ENCODE measurements around the gene MEF2C. TPM values are rescaled to one million over a fixed set of nuclear protein-coding genes. Genes with fewer than 3 reads are reported as not detected.

MEF2C gene
- total RNA-seq, 2 experiments from 2014 or later = 0.60 to 0.87 TPM

GRCh38 chr5:88876714-88877113, 6.3 kb downstream of the MEF2C start:
- CTCF ChIA-PET = no interaction called here
- no peak overlapping the region for H3K27ac Mint-ChIP-seq

GRCh38 chr5:88875341-88876234, 7.4 kb downstream of the MEF2C start:
- no peaks in the 10 kb centered on the region for H3K27me3 ChIP-seq (ENCODE audit: control insufficient read depth in 1 of 2, insufficient read depth in 2 of 2, low read length in 2 of 2)
- H3K4me3 ChIP-seq (ENCODE audit: low read length) = no peak overlapping the region
- H3K4me3 Mint-ChIP-seq = no peak overlapping the region
- no peak for TF ChIP-seq CTCF (IDR thresholded peaks at IDR 0.05)
- no peak for DNase-seq
- no peaks in the 10 kb centered on the region for H3K36me3 Mint-ChIP-seq (ENCODE audit: low read depth)
- H3K36me3 ChIP-seq (ENCODE audit: insufficient read depth, low read length) = no peaks in the 10 kb centered on the region
- H3K4me1 Mint-ChIP-seq (ENCODE audit: low read depth) = no peaks in the 10 kb centered on the region
- no peaks in the 10 kb centered on the region for H3K4me1 ChIP-seq (ENCODE audit: insufficient read depth, low read length)
- no peak overlapping the region for H3K27ac ChIP-seq (ENCODE audit: low read depth in 1 of 2, low read length in 2 of 2)
- no peaks in the 10 kb centered on the region for H3K9me3 Mint-ChIP-seq
- POLR2A ChIA-PET = interaction anchor here (0.6 kb wide), 1 partner anchor 10 kb away, joined by 4 read pairs; no protein-coding TSS in a partner anchor
- H3K27me3 Mint-ChIP-seq = peaks cover 25% of the 10 kb centered on the region
- no peaks in the 10 kb centered on the region for H3K9me3 ChIP-seq (ENCODE audit: control insufficient read depth in 1 of 2, insufficient read depth in 1 of 2, low read length in 2 of 2)
- intact Hi-C loops (cut with DNase I, micrococcal nuclease) = no loop called here
- no peak overlapping the region for H3K27ac Mint-ChIP-seq
- no peak for ATAC-seq (ENCODE audit: poor library complexity)
- CTCF ChIA-PET = no interaction called here

More at GRCh38 chr5:88876714-88877113, 6.3 kb downstream of the MEF2C start:
- no peaks in the 10 kb centered on the region for H3K4me1 ChIP-seq (ENCODE audit: insufficient read depth, low read length)
- H3K27ac ChIP-seq (ENCODE audit: low read depth in 1 of 2, low read length in 2 of 2) = no peak overlapping the region
- Mint-ChIP-seq H3K9me3 (no peaks in the 10 kb centered on the region), H3K4me3 (no peak overlapping the region), H3K27me3 (peaks cover 33% of the 10 kb centered on the region), H3K4me1 (ENCODE audit: low read depth) (no peaks in the 10 kb centered on the region), H3K36me3 (ENCODE audit: low read depth) (no peaks in the 10 kb centered on the region)
- ATAC-seq (ENCODE audit: poor library complexity) (no peak), DNase-seq (no peak)
- no peak for TF ChIP-seq CTCF (IDR thresholded peaks at IDR 0.05)
- H3K27me3 ChIP-seq (ENCODE audit: control insufficient read depth in 1 of 2, insufficient read depth in 2 of 2, low read length in 2 of 2) = peaks cover 3 to 4% of the 10 kb centered on the region in 2 experiments
- POLR2A ChIA-PET = no interaction called here
- H3K4me3 ChIP-seq (ENCODE audit: low read length) = no peak overlapping the region
- H3K9me3 ChIP-seq (ENCODE audit: control insufficient read depth in 1 of 2, insufficient read depth in 1 of 2, low read length in 2 of 2) = no peaks in the 10 kb centered on the region
- intact Hi-C loops (cut with DNase I, micrococcal nuclease) = no loop called here
- no peaks in the 10 kb centered on the region for H3K36me3 ChIP-seq (ENCODE audit: insufficient read depth, low read length)

GRCh38 chr5:88873447-88873846, 9.5 kb downstream of the MEF2C start:
- CTCF ChIA-PET = no interaction called here
- no peak for TF ChIP-seq CTCF (IDR thresholded peaks at IDR 0.05)
- no peaks in the 10 kb centered on the region for H3K9me3 ChIP-seq (ENCODE audit: control insufficient read depth in 1 of 2, insufficient read depth in 1 of 2, low read length in 2 of 2)
- POLR2A ChIA-PET = no interaction called here
- Mint-ChIP-seq H3K9me3 (no peaks in the 10 kb centered on the region), H3K4me1 (ENCODE audit: low read depth) (no peaks in the 10 kb centered on the region), H3K27ac (no peak overlapping the region), H3K36me3 (ENCODE audit: low read depth) (no peaks in the 10 kb centered on the region), H3K4me3 (no peak overlapping the region), H3K27me3 (peaks cover 13% of the 10 kb centered on the region)
- intact Hi-C loops (cut with DNase I, micrococcal nuclease) = no loop called here
- H3K27me3 ChIP-seq (ENCODE audit: control insufficient read depth in 1 of 2, insufficient read depth in 2 of 2, low read length in 2 of 2) = no peaks in the 10 kb centered on the region
- H3K4me3 ChIP-seq (ENCODE audit: low read length) = no peak overlapping the region
- DNase-seq = no peak
- no peak overlapping the region for H3K27ac ChIP-seq (ENCODE audit: low read depth in 1 of 2, low read length in 2 of 2)
- ATAC-seq (ENCODE audit: poor library complexity) = no peak
- H3K36me3 ChIP-seq (ENCODE audit: insufficient read depth, low read length) = no peaks in the 10 kb centered on the region
- H3K4me1 ChIP-seq (ENCODE audit: insufficient read depth, low read length) = no peaks in the 10 kb centered on the region
